ENCODE data around the gene PDE4DIP.
"Not testable (repeated sequence)": the region's sequence is repeated elsewhere in the genome, so short reads cannot be mapped to it uniquely, and the experiment has no call there.

The PDE4DIP gene

GRCh38 chr1:148989378-148989777 lies 145.2 kb downstream of the PDE4DIP start:
- not testable (repeated sequence) for DNase-seq

- DNase-seq, result not testable (repeated sequence)
Observed at GRCh38 chr1:148990233-148990788, 146.1 kb downstream of the PDE4DIP start.

GRCh38 chr1:148991818-148992217 lies 147.6 kb downstream of the PDE4DIP start:
- not testable (repeated sequence) for DNase-seq

- not testable (repeated sequence) for DNase-seq
Observed at GRCh38 chr1:148992364-148992763, 148.1 kb downstream of the PDE4DIP start.

- not testable (repeated sequence) for DNase-seq
Observed at GRCh38 chr1:148996449-148997224, 152.4 kb downstream of the PDE4DIP start.

- DNase-seq, result not testable (repeated sequence)
Observed at GRCh38 chr1:148997405-148997804, 153.2 kb downstream of the PDE4DIP start.

- not testable (repeated sequence) for DNase-seq
Observed at GRCh38 chr1:149002664-149003063, 158.4 kb downstream of the PDE4DIP start.

- not testable (repeated sequence) for DNase-seq
Observed at GRCh38 chr1:149008326-149008725, 164.1 kb downstream of the PDE4DIP start.

- DNase-seq, result not testable (repeated sequence)
Observed at GRCh38 chr1:149008769-149009168, 164.5 kb downstream of the PDE4DIP start.

- DNase-seq, result not testable (repeated sequence)
Observed at GRCh38 chr1:149009761-149010160, 165.5 kb downstream of the PDE4DIP start.

GRCh38 chr1:149012599-149012998 lies 168.4 kb downstream of the PDE4DIP start:
- not testable (repeated sequence) for DNase-seq

- DNase-seq, result not testable (repeated sequence)
Observed at GRCh38 chr1:149013513-149013912, 169.3 kb downstream of the PDE4DIP start.

GRCh38 chr1:149015522-149015921 lies 171.3 kb downstream of the PDE4DIP start:
- DNase-seq, result not testable (repeated sequence)

GRCh38 chr1:149016626-149017025 lies 172.4 kb downstream of the PDE4DIP start:
- not testable (repeated sequence) for DNase-seq

GRCh38 chr1:149018577-149018976 lies 174.3 kb downstream of the PDE4DIP start:
- not testable (repeated sequence) for DNase-seq

GRCh38 chr1:149024327-149024726 lies 180.1 kb downstream of the PDE4DIP start:
- DNase-seq, result not testable (repeated sequence)

- not testable (repeated sequence) for DNase-seq
Observed at GRCh38 chr1:149033916-149034315, 189.7 kb downstream of the PDE4DIP start.

GRCh38 chr1:149043056-149043455 lies 198.8 kb downstream of the PDE4DIP start:
- DNase-seq, result not testable (repeated sequence)

- DNase-seq, result not testable (repeated sequence)
Observed at GRCh38 chr1:149064611-149065010, 220.4 kb downstream of the PDE4DIP start.

- DNase-seq, result not testable (repeated sequence)
Observed at GRCh38 chr1:149075505-149076127, 231.4 kb downstream of the PDE4DIP start.
